Right ventricle myocardium inferior (tissue), 1 donor: ENCODE results near the gene KCNQ1OT1. TPM values are rescaled to one million over a fixed set of nuclear protein-coding genes. Genes with fewer than 3 reads are reported as not detected.

Experiments
- ATAC-seq: fragments of 200-7000 bp; cut with Tn5 transposase; one replicate; pipeline ENCODE4 v1.9.1; 2020; ENCODE audit warnings: mild to moderate bottlenecking, moderate library complexity
- DNase-seq: peaks from one replicate; pipeline ENCODE4 v3.0.0; 2021; ENCODE audit errors: missing footprints
- intact Hi-C: fragments of 100-400 bp; cut with DNase I; formaldehyde crosslinking; loops from one replicate; pipeline ENCODE4 v1.11.0; 2022
- total RNA-seq: library from RNA; stranded (reverse); fragmentation: NEBNext Ultra II Directional; extraction: Animal tissue kit (Norgen Biotek cat#: 25700); gene quantifications from one replicate; pipeline ENCODE4 v1.2.1, GENCODE V29; 2021
- donor health status: DM: no; HTN: yes; CAD: no; lungs with severe emphysema.

KCNQ1OT1 gene
- total RNA-seq, 1 donor from 2014 or later: 0.32 TPM

DNA sequence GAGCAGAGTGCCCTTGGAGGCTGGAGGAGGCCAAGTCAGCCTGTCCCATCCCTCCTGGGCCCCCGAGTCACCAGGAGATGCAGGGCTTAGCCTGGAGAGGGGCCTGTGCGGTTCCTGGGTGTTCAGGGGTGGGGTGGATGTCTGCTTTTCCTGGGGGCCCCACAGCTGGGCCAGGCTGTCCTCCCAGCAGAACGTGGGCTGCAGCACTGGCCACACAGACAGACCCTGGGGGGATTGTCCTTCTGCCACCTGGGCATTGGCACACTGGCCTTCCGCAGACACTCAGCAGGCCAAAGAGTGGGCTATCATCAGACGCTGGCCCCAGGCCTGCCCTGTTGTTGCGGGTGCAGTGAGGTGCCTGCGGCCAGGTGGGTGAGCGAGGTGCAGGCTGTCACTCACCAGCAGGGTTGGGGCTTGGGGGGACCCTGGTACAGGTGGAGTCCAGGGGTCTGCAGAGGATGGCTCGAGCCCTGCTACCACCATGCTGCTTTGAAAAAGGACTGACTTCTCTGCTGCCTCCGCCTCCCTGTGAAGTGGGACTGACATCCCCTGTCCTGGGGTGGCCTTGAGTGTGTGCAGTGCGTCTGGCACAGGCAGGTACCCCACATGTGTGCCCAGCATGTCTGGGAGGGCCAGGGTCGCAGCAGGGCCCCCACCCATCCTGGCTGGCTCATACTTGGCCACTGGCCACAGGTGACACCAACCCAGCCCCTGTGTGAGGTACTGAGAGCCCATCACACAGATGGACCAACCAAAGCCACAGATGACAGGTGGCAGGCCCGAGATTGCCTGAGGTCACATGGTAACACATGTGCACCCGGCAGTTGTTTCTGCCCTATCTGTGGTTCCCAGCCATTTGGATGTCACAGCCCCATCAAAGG is 39.0 kb upstream of the KCNQ1OT1 start:
- peak; percentile 51 for DNase-seq
- no peak for ATAC-seq
- intact Hi-C loops: no loop called here

DNA sequence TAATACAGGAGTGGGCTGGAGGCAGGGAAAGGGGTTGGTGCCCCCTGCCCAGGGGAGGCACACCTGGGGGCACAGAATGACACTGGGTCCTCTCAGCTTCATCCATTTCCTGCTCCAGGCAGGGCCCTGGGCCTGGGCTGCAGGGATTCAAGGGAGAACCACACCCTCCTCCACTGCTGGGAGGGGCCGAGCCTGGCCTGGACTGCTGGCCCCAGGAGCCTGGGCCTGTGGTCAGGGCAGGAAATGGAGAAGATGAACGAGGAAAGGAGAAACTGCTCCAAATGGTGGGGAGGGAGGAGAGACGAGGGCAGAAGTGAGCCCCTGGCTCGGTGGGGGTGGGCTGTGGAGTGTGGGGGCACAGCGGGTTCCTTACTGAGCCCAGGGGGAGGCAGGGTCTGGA is 38.1 kb upstream of the KCNQ1OT1 start:
- intact Hi-C loops: no loop called here
- DNase-seq: peak; percentile 27
- ATAC-seq: peak; percentile 42

DNA sequence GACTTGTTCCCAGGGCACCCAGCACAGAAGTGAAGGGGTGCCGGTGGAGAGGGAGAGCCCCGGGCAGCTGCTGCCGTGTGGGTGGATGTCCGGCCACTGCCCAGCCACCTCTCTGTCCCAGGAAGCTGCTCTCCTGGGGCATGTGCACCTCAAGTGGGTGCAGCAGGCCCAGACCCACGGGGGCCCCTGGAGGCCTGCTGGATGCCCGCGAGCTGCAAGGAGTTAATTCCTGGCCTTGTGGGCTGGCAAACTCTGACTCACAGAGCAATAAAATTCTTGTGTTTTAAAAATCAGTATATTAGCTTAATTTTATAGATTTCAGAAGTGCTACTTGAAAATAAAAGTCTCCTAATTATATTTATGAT is 37.4 kb upstream of the KCNQ1OT1 start:
- ATAC-seq (no peak), DNase-seq (no peak)
- intact Hi-C loops: no loop called here

DNA sequence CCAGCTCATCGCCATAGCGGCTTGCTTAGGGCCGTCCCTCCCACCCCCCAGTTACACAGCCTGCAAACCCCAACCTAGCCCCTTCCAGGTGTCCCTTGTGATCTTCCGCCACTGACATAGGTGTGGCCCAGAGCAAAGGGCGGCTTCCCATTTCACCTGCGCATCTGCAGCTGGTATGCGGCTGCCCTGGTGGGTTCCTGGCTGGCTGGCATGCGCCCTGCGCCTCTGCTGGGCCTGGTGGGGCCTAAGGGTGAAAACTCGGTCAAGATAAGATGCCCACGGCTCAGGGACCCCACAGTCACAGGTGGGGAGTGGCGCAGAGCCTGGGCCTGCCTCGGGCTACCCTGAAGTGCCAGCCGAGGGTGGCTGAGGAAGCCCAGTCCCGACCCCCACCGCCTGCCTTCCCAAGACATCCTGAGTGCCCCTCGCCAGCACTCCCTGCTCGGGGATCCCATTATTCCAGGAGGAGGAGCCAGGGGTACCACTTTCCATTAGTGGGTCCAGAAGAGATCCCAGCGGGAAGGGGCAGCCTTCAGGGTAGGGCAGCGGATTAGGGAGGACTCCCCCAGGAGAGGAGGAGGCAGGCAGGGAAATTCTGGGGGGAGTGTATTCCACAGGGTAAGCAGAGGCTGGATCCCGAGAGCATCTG is 36.9 kb upstream of the KCNQ1OT1 start:
- intact Hi-C loops: no loop called here
- ATAC-seq (no peak), DNase-seq (peak; percentile 53)

- intact Hi-C loops: no loop called here
- ATAC-seq (no peak), DNase-seq (no peak)
Observed at GRCh38 chr11:2735053-2735589, 35.3 kb upstream of the KCNQ1OT1 start.

DNA sequence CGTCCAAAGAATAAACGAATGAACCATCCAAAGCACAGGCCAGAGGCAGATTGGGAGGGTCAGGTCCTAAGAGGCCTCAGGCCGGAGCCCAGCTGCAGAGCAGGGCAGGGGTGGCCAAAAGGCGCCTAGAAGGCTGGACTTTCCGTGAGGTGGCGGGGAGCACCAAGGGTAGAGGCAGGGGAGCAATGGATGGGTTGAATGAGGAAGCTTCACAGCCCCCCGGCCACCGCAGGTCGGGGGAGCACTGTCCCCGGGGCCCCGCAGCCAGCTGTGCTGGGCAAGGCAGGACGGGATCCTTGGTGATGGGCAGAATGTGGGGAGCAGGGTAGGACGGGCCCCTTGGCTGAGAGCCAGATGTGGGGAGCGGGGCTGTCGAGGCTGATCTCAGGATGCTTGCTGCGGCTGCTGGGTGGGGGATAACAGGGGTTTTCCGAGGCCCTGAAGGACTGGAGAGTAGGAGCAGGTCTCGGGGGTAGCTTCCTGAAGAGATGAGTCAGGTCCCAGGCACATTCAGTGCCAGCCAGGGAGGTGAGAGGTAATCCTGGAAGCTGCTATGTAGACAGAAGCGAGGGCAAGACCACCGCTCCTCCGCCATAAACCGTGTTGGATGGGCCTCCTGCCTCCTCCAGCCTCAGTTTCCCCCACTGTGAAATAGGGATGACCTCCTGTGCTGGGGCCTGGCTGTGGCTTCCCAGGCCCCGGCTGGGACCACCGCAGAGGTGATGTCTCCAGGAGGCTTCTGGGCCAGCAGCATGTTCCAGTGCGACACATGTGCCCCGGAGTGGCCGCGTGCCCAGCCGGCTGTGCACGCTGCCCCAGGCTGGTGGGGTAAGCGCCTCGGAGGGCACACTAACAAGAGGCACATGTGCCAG is 34.6 kb upstream of the KCNQ1OT1 start:
- intact Hi-C loops: no loop called here
- DNase-seq (peak; percentile 65), ATAC-seq (no peak)

DNA sequence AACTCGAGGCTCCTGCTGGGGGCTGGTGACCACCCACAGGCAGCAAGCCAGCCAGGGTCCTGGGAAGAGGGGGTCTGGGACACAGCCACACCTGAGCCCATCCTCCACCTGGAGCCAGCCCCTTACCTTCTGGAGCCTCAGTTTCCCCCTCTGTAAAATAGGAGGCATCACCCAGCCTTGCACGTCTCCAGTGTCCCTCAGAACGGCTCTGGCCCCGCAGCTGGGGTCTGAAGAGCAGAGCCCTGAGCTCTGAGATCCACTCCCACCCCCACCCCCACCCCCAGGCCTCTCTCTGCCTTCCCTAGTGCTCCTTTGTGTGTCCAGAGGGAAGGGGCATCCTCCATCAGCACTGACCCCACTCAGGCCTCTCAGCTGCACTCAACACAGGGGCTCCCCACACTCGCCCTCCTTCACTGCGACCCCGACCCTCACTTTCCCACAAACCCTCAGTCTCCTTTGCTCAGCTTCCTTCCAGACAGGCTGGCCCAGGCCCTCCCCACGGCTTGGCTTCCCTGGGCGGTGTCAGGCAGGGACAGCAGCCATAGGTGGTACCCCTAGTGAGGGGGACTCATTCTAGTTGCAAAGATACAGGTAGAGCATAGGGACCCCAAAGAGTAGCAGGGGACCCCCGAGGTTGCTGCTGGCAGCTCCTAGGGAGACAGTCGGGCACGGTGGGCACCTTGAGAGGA is 33.3 kb upstream of the KCNQ1OT1 start:
- DNase-seq: no peak
- intact Hi-C loops: no loop called here
- ATAC-seq: no peak

GRCh38 chr11:2732261-2732939 is 32.6 kb upstream of the KCNQ1OT1 start:
- no peak for ATAC-seq
- DNase-seq: peak; percentile 60
- intact Hi-C loops: no loop called here

GRCh38 chr11:2731130-2732125 is 31.6 kb upstream of the KCNQ1OT1 start:
- ATAC-seq (no peak), DNase-seq (peak; percentile 30)
- intact Hi-C loops: no loop called here

- DNase-seq: no peak
- no peak for ATAC-seq
- intact Hi-C loops: no loop called here
Observed at GRCh38 chr11:2730272-2731129, 30.7 kb upstream of the KCNQ1OT1 start.

GRCh38 chr11:2729841-2730240 is 30.0 kb upstream of the KCNQ1OT1 start:
- DNase-seq (no peak), ATAC-seq (no peak)
- intact Hi-C loops: no loop called here

- DNase-seq (no peak), ATAC-seq (no peak)
- intact Hi-C loops: no loop called here
Observed at GRCh38 chr11:2728663-2729332, 29.0 kb upstream of the KCNQ1OT1 start.

DNA sequence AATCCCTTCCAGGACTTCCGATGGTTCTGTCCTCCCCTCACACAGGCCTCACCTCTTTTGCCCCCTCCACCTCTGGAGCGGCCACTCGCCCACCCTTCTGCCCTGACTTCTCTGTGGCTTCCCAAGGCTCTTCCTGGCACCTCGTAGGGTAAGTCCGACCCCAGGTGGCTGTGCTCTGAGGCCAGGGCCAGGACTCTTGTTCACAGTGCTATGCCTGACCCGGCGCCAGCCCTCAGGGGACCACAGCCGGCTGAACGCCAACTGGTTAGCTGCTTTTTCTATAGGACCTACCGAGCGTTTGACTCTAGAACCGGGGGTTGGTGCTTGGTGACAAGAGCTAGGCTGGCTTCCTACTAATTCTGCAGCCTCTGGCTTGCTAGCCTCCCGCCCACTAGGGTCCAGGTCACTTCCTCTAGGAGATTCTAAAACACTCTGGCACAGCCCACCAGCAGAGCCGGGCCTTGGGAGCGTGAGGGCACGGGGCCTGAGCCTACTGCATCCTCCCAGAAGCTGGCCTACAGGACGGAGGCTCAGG is 28.4 kb upstream of the KCNQ1OT1 start:
- DNase-seq (no peak), ATAC-seq (no peak)
- intact Hi-C loops: no loop called here

GRCh38 chr11:2726964-2727363 is 27.2 kb upstream of the KCNQ1OT1 start:
- no peak for ATAC-seq
- intact Hi-C loops: no loop called here
- DNase-seq: no peak
